WTC11 (cell line): ENCODE measurements around the gene TRAF3IP1. TPM values are rescaled to one million over a fixed set of nuclear protein-coding genes. Genes with fewer than 3 reads are reported as not detected.

Experiments
- ATAC-seq: fragments of 200-7000 bp; cut with Tn5 transposase; 2 replicates; pipeline ENCODE4 v1.10.0; 2021; ENCODE audit warnings: mild to moderate bottlenecking, moderate library complexity
- CTCF ChIA-PET: fragments of 300-600 bp; sonication (Branson Sonifier 250); formaldehyde crosslinking; loops from one replicate; lab custom pipeline; 2021; ENCODE audit warnings: antibody characterized with exemption; lab: Charles Lee
- POLR2A ChIA-PET: fragments of 350-600 bp; sonication (Branson Sonifier 250); formaldehyde crosslinking; loops from one replicate; lab custom pipeline; 2021; ENCODE audit warnings: antibody characterized with exemption; lab: Charles Lee
- DNase-seq: peaks from one replicate; pipeline ENCODE4 v3.0.0; 2021; ENCODE audit warnings: low spot score
- H3K27ac Mint-ChIP-seq: 2 replicates; pipeline ENCODE4 v1.8.0; 2021; ENCODE audit warnings: mixed read lengths
- H3K27me3 Mint-ChIP-seq: 2 replicates; pipeline ENCODE4 v1.8.0; 2021; ENCODE audit warnings: low read depth, mild to moderate bottlenecking, moderate library complexity, mixed read lengths
- H3K36me3 Mint-ChIP-seq: 2 replicates; pipeline ENCODE4 v1.8.0; 2021; ENCODE audit warnings: mixed read lengths
- H3K4me1 Mint-ChIP-seq: 2 replicates; pipeline ENCODE4 v1.8.0; 2022; ENCODE audit warnings: mixed read lengths
- H3K4me3 Mint-ChIP-seq: 2 replicates; pipeline ENCODE4 v1.8.0; 2021; ENCODE audit warnings: mild to moderate bottlenecking, moderate library complexity, mixed read lengths
- H3K9me3 Mint-ChIP-seq: 2 replicates; pipeline ENCODE4 v1.8.0; 2021; ENCODE audit warnings: mixed read lengths
- ATF3 ChIP-seq: sonication (generic); formaldehyde crosslinking; conservative IDR thresholded peaks from 2 replicates; pipeline ENCODE4 v1.8.1; 2022; ENCODE audit warnings: mild to moderate bottlenecking, missing genetic modification reagents
- CBFB ChIP-seq: sonication (generic); formaldehyde crosslinking; IDR thresholded peaks from 2 replicates; pipeline ENCODE4 v1.8.1; 2022; ENCODE audit warnings: mild to moderate bottlenecking, low read depth, missing genetic modification reagents
- E2F1 ChIP-seq: sonication (generic); formaldehyde crosslinking; IDR thresholded peaks from 2 replicates; pipeline ENCODE4 v1.8.0; 2022; ENCODE audit warnings: mild to moderate bottlenecking, missing genetic modification reagents
- E2F5 ChIP-seq: sonication (generic); formaldehyde crosslinking; IDR thresholded peaks from 2 replicates; pipeline ENCODE4 v1.8.1; 2022; ENCODE audit warnings: mild to moderate bottlenecking, moderate library complexity, missing genetic modification reagents
- EMX1 ChIP-seq: fragments of 250-450 bp; sonication (Bioruptor Pico); IDR thresholded peaks from 2 replicates; pipeline ENCODE4 v1.8.0; 2021; ENCODE audit warnings: mild to moderate bottlenecking
- FOXJ3 ChIP-seq: sonication (generic); formaldehyde crosslinking; IDR thresholded peaks from 2 replicates; pipeline ENCODE4 v1.9.0; 2021; ENCODE audit warnings: missing genetic modification reagents, mild to moderate bottlenecking, borderline replicate concordance
- FOXP1 ChIP-seq: sonication (generic); formaldehyde crosslinking; IDR thresholded peaks from 2 replicates; pipeline ENCODE4 v1.8.0; 2022; ENCODE audit warnings: missing genetic modification reagents, mild to moderate bottlenecking, moderate library complexity, borderline replicate concordance
- GTF2I ChIP-seq: fragments of 250-450 bp; sonication (Bioruptor Pico); conservative IDR thresholded peaks from 2 replicates; pipeline ENCODE4 v1.4.0; 2021; ENCODE audit warnings: mild to moderate bottlenecking
- JAZF1 ChIP-seq: fragments of 250-450 bp; sonication (Bioruptor Pico); IDR thresholded peaks from 2 replicates; pipeline ENCODE4 v1.9.0; 2021; ENCODE audit warnings: moderate library complexity, mild to moderate bottlenecking, inconsistent platforms
- MAX ChIP-seq: sonication (generic); formaldehyde crosslinking; IDR thresholded peaks from 2 replicates; pipeline ENCODE4 v1.8.0; 2022; ENCODE audit warnings: mild to moderate bottlenecking, missing genetic modification reagents
- MLX ChIP-seq: sonication (generic); formaldehyde crosslinking; IDR thresholded peaks from 2 replicates; pipeline ENCODE4 v1.8.1; 2023; ENCODE audit warnings: mild to moderate bottlenecking, missing genetic modification reagents, moderate library complexity
- MXD4 ChIP-seq: fragments of 250-450 bp; sonication (Bioruptor Pico); IDR thresholded peaks from 2 replicates; pipeline ENCODE4 v1.8.0; 2021; ENCODE audit warnings: mild to moderate bottlenecking, moderate library complexity, borderline replicate concordance
- NFE2L1 ChIP-seq: sonication (generic); formaldehyde crosslinking; IDR thresholded peaks from 2 replicates; pipeline ENCODE4 v1.8.1; 2023; ENCODE audit warnings: missing genetic modification reagents
- NR1H2 ChIP-seq: sonication (generic); formaldehyde crosslinking; IDR thresholded peaks from 2 replicates; pipeline ENCODE4 v1.9.0; 2021; ENCODE audit warnings: mild to moderate bottlenecking, moderate library complexity, missing genetic modification reagents
- NR3C1 ChIP-seq: sonication (generic); formaldehyde crosslinking; conservative IDR thresholded peaks from 2 replicates; pipeline ENCODE4 v1.8.1; 2023; ENCODE audit warnings: low read depth, mild to moderate bottlenecking, missing genetic modification reagents
- OVOL2 ChIP-seq: fragments of 250-450 bp; sonication (Bioruptor Pico); IDR thresholded peaks from 2 replicates; pipeline ENCODE4 v1.9.0; 2021; ENCODE audit warnings: mild to moderate bottlenecking, borderline replicate concordance
- SMAD4 ChIP-seq: sonication (generic); formaldehyde crosslinking; IDR thresholded peaks from 2 replicates; pipeline ENCODE4 v1.8.0; 2022; ENCODE audit warnings: mild to moderate bottlenecking, missing genetic modification reagents
- TCF7 ChIP-seq: sonication (generic); formaldehyde crosslinking; IDR thresholded peaks from 2 replicates; pipeline ENCODE4 v1.8.0; 2022; ENCODE audit warnings: mild to moderate bottlenecking, low read depth, missing genetic modification reagents, moderate library complexity
- TEAD1 ChIP-seq: sonication (generic); formaldehyde crosslinking; IDR thresholded peaks from 2 replicates; pipeline ENCODE4 v1.8.0; 2022; ENCODE audit warnings: mild to moderate bottlenecking, missing genetic modification reagents
- TP53 ChIP-seq: sonication (generic); formaldehyde crosslinking; IDR thresholded peaks from 2 replicates; pipeline ENCODE4 v1.8.1; 2023; ENCODE audit warnings: mild to moderate bottlenecking, missing genetic modification reagents
- ZNF232 ChIP-seq: sonication (generic); formaldehyde crosslinking; IDR thresholded peaks from 2 replicates; pipeline ENCODE4 v1.8.0; 2022; ENCODE audit warnings: mild to moderate bottlenecking, missing genetic modification reagents
- ZNF263 ChIP-seq: sonication (generic); formaldehyde crosslinking; IDR thresholded peaks from 2 replicates; pipeline ENCODE4 v1.8.1; 2022; ENCODE audit warnings: low read depth, mild to moderate bottlenecking, moderate library complexity, missing genetic modification reagents
- ZNF423 ChIP-seq: fragments of 250-450 bp; sonication (Bioruptor Pico); IDR thresholded peaks from 2 replicates; pipeline ENCODE4 v2.1.2; 2022; ENCODE audit warnings: mild to moderate bottlenecking, moderate library complexity
- ZNF512 ChIP-seq: sonication (generic); formaldehyde crosslinking; IDR thresholded peaks from 2 replicates; pipeline ENCODE4 v1.8.1; 2022; ENCODE audit warnings: missing genetic modification reagents, borderline replicate concordance
- total RNA-seq: library from RNA; stranded (reverse); gene quantifications from 3 replicates; pipeline ENCODE4 v1.2.3, GENCODE V29; 2021

TRAF3IP1 gene
- total RNA-seq, 1 experiment from 2014 or later: 18.7 TPM

GRCh38 chr2:238388794-238389193 is 68.5 kb downstream of the TRAF3IP1 start:
- CTCF ChIA-PET: no interaction called here
- DNase-seq: no peak
- Mint-ChIP-seq H3K27ac (no peak overlapping the region), H3K9me3 (peaks cover 4% of the 10 kb centered on the region), H3K4me1 (peaks cover 4% of the 10 kb centered on the region; the same call in 1 of the 2 replicates), H3K36me3 (peaks cover 4% of the 10 kb centered on the region), H3K4me3 (no peak overlapping the region), H3K27me3 (no peaks in the 10 kb centered on the region)
- no peak for ATAC-seq
- POLR2A ChIA-PET: no interaction called here
- TF ChIP-seq ZNF232 (CRISPR knock-in tag) (no peak), TP53 (no peak), EMX1 (CRISPR knock-in tag) (no peak), MAX (no peak), OVOL2 (CRISPR knock-in tag) (no peak)

GRCh38 chr2:238389988-238390589 is 69.8 kb downstream of the TRAF3IP1 start:
- no peaks in the 10 kb centered on the region for H3K9me3 Mint-ChIP-seq
- H3K36me3 Mint-ChIP-seq: no peaks in the 10 kb centered on the region
- peaks cover 4% of the 10 kb centered on the region; the same call in 1 of the 2 replicates for H3K4me1 Mint-ChIP-seq
- TF ChIP-seq ZNF263 (CRISPR knock-in tag) (no peak), E2F5 (CRISPR knock-in tag) (no peak), TCF7 (CRISPR knock-in tag) (no peak), CBFB (CRISPR knock-in tag) (no peak)
- CTCF ChIA-PET: no interaction called here
- POLR2A ChIA-PET: no interaction called here
- H3K27me3 Mint-ChIP-seq: no peaks in the 10 kb centered on the region
- H3K27ac Mint-ChIP-seq: peak overlapping the region; percentile 88; the same call in 1 of the 2 replicates
- no peak for DNase-seq
- no peak overlapping the region for H3K4me3 Mint-ChIP-seq
- no peak for ATAC-seq

- CTCF ChIA-PET: interaction anchor here (1.0 kb wide), 1 partner anchor 20 kb away, joined by 3 read pairs; no protein-coding TSS in a partner anchor
- H3K36me3 Mint-ChIP-seq: no peaks in the 10 kb centered on the region
- no peaks in the 10 kb centered on the region for H3K9me3 Mint-ChIP-seq
- H3K27me3 Mint-ChIP-seq: no peaks in the 10 kb centered on the region
- POLR2A ChIA-PET: no interaction called here
- no peak overlapping the region for H3K27ac Mint-ChIP-seq
- DNase-seq (no peak), ATAC-seq (no peak)
- H3K4me3 Mint-ChIP-seq: no peak overlapping the region
- TF ChIP-seq ZNF512 (CRISPR knock-in tag) (no peak), MXD4 (CRISPR knock-in tag) (no peak), GTF2I (CRISPR knock-in tag) (no peak), FOXJ3 (no peak), ZNF263 (CRISPR knock-in tag) (no peak), NR3C1 (CRISPR knock-in tag) (no peak), SMAD4 (CRISPR knock-in tag) (no peak), JAZF1 (CRISPR knock-in tag) (no peak), ATF3 (CRISPR knock-in tag) (no peak), NR1H2 (CRISPR knock-in tag) (no peak), FOXP1 (no peak), ZNF423 (CRISPR knock-in tag) (no peak), MLX (CRISPR knock-in tag) (no peak), E2F1 (CRISPR knock-in tag) (no peak), NFE2L1 (CRISPR knock-in tag) (no peak), TEAD1 (CRISPR knock-in tag) (no peak)
- TF ChIP-seq, all 79 proteins: peak for 0
- H3K4me1 Mint-ChIP-seq: peaks cover 4% of the 10 kb centered on the region; the same call in 1 of the 2 replicates
These were observed 70.8 kb downstream of the TRAF3IP1 start for GRCh38 chr2:238391042-238391689.
